ENCODE data around the gene PTPMT1.
"Not testable (repeated sequence)": the region's sequence is repeated elsewhere in the genome, so short reads cannot be mapped to it uniquely, and the experiment has no call there.

DNA sequence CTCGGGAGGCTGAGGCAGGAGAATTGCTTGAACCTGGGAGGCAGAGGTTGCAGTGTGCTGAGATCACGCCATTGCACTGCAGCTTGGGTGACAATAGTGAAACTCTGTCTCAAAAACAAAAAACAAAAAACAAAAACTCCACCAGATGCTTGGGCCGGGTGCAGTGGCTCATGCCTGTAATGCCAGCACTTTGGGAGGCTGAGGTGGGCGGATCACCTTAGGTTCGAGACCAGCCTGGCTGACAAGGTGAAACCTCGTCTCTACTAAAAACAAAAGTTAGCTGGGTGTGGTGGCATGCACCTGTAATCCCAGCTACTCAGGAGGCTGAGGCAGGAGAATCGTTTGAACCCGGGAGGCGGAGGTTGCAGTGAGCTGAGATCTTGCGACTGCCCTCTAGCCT, 1.0 kb upstream of the PTPMT1 start:
- TF ChIP-seq, protein P1, sequence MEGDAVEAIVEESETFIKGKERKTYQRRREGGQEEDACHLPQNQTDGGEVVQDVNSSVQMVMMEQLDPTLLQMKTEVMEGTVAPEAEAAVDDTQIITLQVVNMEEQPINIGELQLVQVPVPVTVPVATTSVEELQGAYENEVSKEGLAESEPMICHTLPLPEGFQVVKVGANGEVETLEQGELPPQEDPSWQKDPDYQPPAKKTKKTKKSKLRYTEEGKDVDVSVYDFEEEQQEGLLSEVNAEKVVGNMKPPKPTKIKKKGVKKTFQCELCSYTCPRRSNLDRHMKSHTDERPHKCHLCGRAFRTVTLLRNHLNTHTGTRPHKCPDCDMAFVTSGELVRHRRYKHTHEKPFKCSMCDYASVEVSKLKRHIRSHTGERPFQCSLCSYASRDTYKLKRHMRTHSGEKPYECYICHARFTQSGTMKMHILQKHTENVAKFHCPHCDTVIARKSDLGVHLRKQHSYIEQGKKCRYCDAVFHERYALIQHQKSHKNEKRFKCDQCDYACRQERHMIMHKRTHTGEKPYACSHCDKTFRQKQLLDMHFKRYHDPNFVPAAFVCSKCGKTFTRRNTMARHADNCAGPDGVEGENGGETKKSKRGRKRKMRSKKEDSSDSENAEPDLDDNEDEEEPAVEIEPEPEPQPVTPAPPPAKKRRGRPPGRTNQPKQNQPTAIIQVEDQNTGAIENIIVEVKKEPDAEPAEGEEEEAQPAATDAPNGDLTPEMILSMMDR (IDR thresholded peaks at IDR 0.05; ENCODE audit: low read length): not testable (repeated sequence)
- not testable (repeated sequence) for TF ChIP-seq EZH2phosphoT487 (IDR thresholded peaks at IDR 0.05; ENCODE audit: low read length)
